OCI-LY1 (cell line): ENCODE results near the gene AMN.

ENCODE experiments used
- EZH2 ChIP-seq: fragments of 200-600 bp; sonication (generic), shearing (Covaris generic); IDR thresholded peaks from 2 replicates; pipeline ENCODE4 v1.8.0; 2017; ENCODE audit warnings: borderline replicate concordance, mixed run types, mild to moderate bottlenecking, antibody characterized with exemption, low read length, moderate library complexity, mixed read lengths
- TF ChIP-seq, protein P1 (sequence below): fragments of 200-600 bp; sonication (generic), shearing (Covaris generic); IDR thresholded peaks from 2 replicates; pipeline ENCODE4 v1.5.1; 2017; ENCODE audit warnings: mild to moderate bottlenecking, antibody characterized with exemption, low read length, moderate library complexity, mixed read lengths

- TF ChIP-seq, protein P1, sequence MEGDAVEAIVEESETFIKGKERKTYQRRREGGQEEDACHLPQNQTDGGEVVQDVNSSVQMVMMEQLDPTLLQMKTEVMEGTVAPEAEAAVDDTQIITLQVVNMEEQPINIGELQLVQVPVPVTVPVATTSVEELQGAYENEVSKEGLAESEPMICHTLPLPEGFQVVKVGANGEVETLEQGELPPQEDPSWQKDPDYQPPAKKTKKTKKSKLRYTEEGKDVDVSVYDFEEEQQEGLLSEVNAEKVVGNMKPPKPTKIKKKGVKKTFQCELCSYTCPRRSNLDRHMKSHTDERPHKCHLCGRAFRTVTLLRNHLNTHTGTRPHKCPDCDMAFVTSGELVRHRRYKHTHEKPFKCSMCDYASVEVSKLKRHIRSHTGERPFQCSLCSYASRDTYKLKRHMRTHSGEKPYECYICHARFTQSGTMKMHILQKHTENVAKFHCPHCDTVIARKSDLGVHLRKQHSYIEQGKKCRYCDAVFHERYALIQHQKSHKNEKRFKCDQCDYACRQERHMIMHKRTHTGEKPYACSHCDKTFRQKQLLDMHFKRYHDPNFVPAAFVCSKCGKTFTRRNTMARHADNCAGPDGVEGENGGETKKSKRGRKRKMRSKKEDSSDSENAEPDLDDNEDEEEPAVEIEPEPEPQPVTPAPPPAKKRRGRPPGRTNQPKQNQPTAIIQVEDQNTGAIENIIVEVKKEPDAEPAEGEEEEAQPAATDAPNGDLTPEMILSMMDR: no peak
- TF ChIP-seq EZH2: no peak
These were observed 21.5 kb downstream of the AMN start for GRCh38 chr14:102943979-102944378.
